Activated naive CD4-positive, alpha-beta T cell (primary cell): ENCODE data around the gene NCOR2.

Source experiments
- DNase-seq, 4 experiments: peaks; one replicate each; lab custom pipeline; 2025; lab: John Stamatoyannopoulos, UW

Gene NCOR2

GRCh38 chr12:124566997-124567672, at the start of gene NCOR2:
Gene NCOR2, minus strand, starts transcription at chr12:124567612. Its CDS starts 72,361 bp downstream, at chr12:124495251.
- DNase-seq = peak; percentile 23 to 49 (median 32)

DNA sequence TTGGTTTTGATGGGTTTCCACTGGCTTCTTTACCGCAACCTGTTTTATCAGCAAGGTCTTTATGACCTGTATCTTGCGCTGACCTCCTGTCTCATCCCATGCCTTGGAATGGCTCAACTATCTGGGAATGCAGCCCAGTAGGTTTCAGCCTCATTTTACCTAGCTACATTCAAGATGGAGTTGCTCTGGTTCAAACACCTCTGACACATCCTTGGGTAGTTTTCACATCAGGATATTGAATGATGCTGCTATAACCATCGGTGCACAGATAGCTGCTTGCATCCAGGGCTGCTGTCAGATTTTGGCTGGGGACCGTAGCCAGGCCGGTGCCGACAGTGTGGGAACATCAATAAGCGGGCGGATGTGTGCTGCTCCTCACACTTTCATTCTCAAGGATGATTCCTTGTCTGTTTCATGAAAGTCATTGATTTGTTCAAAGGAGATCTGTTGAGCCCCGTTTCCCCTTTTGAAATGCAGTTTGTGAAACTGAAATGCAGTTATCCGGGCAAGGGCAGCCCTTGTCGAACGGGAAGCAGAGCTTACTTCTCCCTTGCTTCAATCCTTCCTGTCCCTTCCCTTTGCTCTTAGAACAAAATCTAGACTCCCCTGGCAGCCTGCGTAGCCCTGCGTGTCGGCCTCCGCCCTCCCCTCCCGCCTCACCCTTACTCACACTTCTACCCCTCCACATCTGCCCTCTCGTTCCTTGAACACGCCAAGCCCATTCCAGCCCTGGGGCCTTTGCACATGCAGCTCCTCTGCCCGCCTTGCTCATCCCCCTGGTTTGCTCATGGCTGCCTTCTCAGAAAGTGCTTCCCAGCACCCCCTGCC, 49.2 kb upstream of the NCOR2 start:
- DNase-seq = no peak

GRCh38 chr12:124614512-124615292, 47.3 kb upstream of the NCOR2 start:
- no peak for DNase-seq

DNA sequence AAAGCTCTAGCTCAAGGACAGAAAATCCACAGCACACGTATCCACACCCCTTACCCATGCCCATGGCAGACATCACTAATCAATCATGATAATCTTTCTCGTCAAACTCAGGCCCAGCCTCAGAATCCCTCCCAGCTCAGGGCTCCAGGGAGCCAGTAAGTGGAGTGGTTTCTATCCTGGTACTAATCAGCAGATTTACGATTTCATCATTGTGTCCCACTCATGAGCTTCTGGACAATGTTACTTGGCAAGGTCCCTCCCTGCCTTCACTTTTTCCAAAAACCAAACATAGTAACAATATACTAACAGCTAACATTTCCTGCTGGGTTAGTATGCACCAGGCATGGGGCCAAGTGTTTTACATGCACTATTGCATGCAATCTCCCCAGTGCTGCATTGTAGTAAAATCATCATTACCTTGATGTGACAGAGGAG, 45.8 kb upstream of the NCOR2 start:
- no peak for DNase-seq

DNA sequence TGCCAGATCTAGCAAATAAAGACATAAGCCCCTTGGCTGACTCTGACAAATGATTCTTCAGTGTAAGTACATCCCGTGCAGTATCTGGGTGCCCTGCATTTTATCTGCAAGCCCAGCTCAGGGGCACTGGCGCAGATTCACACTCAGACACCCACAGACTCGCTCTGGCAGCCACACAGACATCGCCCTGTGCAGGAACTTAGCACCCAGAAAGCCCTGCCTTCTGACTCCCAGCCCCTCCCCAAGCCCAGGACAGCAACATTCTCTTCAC, 44.9 kb upstream of the NCOR2 start:
- DNase-seq = no peak

DNA sequence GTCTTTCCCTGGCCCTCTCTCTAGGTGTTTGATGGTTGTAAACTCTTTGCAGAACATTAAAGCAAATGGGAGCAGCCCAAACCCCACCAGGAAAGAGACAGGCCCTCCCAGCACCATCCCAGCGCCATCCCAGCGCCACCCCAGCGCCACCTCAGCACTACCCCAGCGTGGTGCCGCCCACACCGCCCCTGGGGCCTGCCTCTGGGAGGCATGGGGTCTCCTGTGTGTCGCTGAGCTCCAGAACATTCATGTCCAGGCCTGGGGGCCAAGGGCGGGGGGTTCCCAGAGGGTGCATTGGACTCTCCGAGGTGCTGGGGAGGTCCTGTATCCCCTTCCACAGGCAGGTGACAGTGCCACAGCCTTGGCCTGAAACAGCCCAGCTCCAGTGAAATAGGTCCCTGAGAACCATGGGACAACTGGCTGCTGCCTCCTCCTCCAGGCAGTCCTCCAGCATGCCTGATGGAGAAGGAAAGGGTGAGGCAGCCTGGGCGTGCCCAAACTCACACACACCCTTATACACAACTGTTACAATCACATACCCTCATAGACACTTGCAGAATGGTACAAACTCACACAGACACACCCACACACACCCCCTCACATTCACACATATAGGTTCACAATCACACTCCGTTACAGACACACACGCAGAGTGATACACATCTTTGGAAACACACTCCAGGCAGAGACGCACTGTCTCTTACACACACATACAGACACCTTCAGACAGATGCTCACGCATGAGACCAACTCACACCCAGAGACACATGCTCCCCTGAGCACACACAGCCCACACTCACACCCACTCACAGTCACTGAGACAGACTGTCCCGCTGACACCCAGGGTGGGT, 44.4 kb upstream of the NCOR2 start:
- no peak for DNase-seq

DNA sequence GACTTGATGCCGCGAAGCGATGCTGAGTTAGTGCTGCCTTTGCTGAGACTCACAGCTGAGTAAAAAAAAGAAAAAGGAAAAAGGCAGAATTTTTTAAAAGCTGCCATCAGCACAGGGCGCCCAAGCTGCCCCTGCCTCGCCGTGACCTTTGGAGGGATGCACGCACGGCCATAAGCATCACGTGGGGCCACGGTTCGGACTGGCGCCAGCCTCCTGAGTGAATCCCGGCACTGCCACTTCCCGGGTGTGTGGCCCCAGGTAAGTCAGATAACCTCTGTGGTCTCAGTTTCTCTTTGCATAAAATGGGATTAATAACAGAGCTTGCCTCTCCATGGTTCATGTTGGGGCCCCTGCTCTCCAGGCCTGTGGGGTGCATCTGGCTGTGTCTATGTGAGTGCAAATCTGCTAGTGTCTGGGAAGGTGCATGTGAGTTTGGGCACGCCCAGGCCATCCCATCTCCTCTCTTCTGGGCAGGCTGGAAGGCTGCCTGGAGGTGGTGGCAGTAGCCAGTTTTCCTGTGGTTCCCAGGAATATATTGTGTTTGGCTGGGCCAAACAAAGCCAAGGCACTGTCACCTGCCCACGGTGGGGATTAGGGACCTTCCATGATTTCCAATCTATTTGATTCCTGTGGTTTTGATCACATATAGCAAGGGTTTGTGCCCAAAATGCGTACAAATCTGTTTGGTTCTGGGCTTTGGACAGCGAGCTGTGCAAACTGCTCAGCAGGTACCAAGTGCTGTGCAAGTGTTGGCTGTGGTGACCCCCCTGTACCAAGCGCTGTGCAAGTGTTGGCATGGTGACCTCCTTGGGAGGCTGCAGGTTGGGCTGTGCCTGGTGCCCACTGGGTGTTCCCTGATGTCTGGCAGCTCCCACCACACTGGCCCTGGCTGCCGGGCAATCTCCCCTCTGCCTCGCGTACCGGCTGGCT, 43.5 kb upstream of the NCOR2 start:
- no peak for DNase-seq

GRCh38 chr12:124610021-124610612, 42.7 kb upstream of the NCOR2 start:
- DNase-seq = no peak

DNA sequence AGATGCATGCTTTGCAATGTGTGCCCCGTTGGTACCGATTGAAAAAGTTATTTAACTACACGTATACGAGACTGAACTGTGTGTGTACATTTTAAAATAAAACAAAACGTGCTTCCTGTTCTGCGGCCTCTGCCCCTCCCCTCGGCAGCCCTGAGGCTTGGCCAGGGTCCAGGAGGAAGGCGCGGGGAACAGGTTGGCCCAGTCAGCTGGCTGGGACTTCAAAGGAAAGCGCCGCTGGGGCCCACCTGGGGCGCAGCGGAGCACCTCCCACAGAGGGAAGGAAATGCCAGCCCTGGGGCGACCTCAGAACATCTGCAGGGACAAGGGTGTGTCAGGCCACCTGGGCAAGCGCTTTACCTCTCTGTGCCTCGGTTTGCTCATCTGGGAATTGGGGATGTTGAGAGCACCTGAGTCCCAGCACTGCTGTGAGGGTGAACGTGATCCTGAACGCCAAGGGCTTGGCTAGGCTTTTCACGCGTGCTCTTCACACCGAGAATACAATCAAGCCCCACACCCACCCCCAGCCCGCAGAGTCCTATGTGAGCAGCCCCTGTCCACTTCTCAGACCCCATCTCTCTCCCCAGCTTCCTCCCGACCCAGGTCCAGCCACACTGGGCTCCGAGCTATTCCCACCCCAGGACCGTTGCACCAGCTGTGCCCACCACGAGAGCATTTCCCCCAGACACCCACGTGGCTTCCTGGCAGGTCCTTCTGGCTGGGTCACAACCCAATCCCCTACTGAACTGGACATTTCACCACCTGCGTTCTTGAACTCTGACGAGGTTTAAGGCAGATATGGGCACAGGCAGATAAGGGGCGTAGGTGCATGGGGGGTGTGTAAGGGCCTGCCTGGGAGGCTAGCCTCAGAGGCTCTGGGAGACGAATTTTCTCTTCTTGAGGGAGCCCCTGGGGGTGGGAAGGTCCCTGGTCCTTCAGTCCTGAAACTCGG, 41.9 kb upstream of the NCOR2 start:
- peak; percentile 20 to 83 (median 54) for DNase-seq

DNA sequence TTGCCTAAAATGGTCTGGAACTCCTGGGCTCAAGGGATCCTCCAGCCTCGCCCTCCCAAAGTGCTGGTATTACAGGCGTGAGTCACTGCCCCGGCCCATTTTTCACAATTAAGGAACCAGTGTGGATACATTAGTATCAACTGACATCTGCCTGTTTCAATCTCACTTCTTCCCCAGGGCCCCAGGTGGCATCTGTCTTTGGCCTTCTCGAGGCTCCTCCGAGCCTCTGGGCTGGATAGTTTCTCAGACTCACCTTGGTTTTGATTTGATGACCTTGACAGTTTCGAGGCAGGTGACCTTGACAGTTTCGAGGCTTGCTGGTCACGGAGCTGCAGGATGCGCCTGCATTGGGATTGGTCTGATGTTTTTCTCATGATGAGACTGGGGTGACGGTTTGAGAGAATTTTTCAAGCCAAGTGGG, 41.0 kb upstream of the NCOR2 start:
- DNase-seq = no peak

DNA sequence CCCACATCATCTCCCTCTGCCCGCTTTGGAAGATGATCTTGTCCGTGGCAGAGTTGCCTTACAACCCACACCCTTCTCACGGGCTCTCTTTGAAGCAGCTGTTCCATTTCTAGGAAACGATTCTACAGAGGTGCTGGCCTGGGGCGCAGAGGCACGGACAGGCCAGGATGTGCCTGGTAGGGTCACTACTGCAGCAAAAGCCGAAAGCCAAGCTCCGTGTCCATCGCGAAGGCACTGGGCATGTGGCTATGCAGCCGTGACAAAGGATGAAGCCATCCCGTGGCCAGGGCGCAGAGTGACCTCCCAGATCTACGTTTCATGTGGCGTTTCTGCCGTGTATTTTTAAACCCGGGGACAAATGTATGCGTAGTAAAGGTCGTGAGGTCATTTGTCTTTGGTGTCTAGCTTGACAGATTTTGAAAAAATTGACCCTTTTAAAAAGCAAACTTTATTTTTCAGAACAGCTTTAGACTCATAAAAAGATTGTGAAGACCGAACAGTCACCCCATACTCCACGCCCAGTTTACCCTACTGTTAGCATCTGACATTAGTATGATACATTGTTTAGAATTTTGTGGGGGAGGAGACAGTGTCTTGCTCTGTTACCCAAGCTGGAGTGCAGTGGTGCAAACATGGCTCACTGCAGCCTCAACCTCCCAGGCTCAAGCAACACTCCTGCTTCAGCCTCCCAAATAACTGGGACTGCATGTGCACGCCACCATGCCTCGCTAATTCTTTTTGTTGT, 40.4 kb upstream of the NCOR2 start:
- no peak for DNase-seq

GRCh38 chr12:124605883-124606774, 38.7 kb upstream of the NCOR2 start:
- DNase-seq = no peak

GRCh38 chr12:124605150-124605882, 37.9 kb upstream of the NCOR2 start:
- DNase-seq = no peak

GRCh38 chr12:124604264-124604680, 36.9 kb upstream of the NCOR2 start:
- no peak for DNase-seq

DNA sequence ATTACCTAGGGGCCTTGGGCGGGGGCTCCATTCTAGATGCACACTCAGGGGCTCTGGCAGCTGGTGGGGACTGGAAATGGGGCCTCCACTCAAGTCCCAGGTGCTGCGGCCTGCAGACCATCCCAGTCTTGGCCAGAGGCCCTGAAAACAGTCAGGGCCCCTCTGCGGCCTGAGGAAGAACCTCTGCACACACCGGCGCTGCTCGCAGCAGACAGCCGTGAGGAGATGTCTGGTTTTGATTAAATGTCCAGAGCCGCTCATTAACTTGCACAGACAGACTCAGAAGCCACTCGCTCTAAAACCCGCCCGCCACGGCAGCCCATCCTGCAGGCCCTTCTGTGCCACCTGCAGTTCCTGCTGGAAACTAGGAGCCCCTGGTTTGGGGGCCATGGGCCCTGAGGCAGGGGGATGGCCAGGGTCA, 36.4 kb upstream of the NCOR2 start:
- no peak for DNase-seq

DNA sequence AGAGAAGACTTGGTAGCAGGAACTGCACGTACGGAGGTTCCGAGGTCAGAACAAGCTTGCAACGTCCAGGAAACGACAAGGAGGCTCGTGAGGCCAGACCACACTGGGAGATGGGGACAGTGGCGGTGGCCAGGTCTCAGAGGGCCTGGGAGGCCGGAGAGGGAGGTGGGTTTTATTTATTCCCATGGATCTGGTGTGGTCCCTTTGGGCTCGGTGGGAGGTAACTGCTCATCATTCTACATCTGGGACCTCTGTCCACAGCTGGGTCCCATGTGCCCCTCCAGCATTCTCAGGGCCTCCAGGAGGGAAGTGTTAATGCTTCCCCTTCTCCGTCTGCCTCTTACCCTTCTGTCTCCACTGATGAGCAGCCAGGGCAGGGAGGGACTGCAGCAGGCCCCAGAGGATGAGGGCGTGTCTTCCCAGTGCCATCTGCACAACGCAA, 35.7 kb upstream of the NCOR2 start:
- DNase-seq = no peak

DNA sequence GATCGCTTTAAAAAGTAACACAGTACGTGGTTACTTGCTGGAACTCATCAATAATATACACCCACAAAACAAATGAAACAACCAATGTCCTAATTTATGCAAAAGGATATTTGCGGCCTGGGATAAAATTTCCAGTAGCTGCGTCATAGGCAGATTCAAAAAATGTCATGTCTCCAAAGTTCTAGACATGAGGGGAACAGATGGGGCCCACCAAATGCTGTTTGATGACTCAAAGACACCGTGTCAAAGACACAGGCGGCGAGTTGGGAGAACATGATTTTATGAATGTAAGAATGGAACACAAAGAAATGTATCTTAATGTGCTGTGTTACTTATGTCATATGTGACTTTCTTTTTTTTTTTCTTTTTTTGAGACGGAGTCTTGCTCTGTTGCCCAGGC, 34.3 kb upstream of the NCOR2 start:
- DNase-seq = no peak
